NCI-H510A treated with DMSO at 0.1 percent for 48 hours (cell line): ENCODE data around the gene OR5K1.

Source experiments
- DNase-seq: peaks from one replicate; lab custom pipeline; 2025; lab: John Stamatoyannopoulos, UW

Gene OR5K1

DNA sequence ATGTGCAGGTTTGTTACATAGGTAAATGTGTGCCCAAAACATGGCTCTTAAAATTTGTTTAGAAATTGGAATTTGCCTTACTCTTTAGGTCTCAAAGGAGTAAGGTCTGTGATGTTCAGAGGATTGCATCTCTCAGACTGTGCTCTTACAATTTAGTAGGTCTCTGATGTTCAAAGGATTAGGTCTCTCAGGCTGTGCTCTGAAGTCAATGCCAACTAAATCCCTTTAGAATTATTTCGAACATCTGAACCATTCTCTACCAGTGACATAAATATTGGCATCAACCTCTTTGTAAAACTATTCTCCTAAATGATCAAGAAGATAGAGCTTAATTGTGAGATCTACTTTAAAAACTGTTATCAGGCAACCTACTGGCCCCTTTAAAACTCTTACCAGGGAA is at the start of gene OR5K1:
Gene OR5K1 (plus strand): TSS at position 301 of the 400 bp plus-strand sequence. CDS start 6,376 bp downstream, outside the sequence.
- no peak for DNase-seq

DNA sequence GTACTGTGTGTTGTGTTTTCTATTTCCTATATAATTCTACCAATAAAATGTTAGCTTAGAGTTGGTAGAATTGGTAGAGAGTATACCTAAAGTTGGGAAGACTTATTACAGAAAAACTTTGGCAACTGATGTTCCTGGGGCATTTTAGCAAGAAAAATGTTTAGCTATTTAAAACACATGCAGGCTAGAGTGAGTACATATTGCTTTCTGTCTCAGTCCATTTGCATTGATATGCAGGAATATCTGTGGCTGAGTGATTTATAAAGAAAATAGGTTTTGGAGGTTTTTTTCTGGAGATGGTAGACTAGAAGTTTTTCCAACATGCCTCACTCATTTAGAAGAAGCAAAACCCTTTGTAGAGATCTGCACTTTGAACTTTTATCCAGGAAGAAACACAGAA is 30.4 kb upstream of the OR5K1 start:
- DNase-seq = no peak

DNA sequence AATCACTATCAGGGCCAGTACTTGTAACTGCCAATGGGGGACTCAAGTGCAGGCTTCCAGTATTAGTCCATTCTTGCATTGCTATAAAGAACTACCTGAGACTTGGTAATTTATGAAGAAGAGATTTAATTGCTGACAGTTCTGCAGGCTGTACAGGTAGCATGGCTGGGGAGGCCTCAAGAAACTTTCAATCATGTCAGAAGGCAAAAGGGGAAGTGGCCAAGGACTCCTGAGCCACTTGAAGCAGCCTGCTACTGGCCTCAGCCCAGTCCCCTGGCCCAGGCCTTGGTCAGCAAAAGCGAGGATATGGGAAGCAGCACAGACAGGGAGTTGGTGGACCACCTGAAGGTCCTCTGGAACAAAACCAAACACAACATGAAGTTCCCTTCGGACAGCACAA is 29.2 kb upstream of the OR5K1 start:
- DNase-seq = no peak

DNA sequence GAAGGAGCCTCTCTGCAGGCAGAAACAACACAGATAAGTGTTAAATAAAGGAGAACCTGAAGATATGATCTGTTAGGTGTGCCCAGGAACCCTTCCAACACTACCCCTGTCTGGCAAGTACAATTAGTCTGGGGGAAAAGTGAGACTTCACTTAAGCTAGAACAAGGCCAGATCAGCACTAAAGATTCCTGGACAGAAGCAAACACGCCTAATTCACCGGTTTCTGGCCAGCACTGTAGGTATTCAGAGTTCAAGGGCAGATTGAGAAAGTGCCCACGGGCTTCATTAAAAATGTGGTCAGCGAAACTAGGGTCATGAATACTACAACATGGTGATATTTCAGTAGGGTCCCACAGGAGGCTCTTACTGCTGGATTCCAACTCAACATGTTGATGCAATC is 28.6 kb upstream of the OR5K1 start:
- no peak for DNase-seq

DNA sequence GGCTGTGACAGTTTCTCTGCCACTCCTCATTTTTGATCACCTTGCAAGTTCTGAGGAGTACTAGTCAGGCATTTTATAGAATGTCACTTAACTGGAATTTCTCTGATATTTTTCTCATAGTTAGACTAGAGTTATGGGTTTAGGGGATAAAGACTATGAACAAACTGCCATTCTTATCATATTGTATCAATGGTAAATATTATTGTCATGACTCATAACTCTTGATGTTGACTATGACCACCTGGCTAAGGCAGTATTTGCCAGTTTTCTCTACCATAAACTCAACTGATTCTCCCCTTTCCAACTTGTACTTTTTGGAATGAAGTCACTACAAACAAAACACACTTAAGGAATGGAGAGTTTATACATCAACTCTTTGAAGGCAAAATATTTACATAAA is 22.7 kb upstream of the OR5K1 start:
- no peak for DNase-seq

DNA sequence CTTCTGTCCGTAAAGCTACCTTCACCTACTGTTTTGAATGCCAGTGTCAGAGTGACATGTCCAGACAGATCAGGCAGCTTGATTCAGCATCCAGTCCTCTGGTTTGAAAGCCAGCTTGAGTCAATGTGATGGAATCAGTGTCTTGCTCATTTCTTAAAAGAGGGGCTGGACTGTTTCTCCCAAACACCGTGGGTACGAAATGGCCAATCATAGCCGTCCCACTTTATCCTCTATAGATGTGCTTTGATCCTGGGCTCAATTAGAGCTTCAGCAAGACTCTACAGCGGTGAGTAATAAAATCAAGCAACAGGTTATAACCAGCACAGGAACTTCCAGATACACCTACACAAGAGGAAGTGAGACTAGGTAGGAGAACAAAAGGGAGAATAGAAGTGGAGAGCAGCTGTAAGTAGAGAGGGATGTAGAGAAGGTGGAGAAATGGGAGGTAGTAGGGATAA is 17.0 kb upstream of the OR5K1 start:
- no peak for DNase-seq

DNA sequence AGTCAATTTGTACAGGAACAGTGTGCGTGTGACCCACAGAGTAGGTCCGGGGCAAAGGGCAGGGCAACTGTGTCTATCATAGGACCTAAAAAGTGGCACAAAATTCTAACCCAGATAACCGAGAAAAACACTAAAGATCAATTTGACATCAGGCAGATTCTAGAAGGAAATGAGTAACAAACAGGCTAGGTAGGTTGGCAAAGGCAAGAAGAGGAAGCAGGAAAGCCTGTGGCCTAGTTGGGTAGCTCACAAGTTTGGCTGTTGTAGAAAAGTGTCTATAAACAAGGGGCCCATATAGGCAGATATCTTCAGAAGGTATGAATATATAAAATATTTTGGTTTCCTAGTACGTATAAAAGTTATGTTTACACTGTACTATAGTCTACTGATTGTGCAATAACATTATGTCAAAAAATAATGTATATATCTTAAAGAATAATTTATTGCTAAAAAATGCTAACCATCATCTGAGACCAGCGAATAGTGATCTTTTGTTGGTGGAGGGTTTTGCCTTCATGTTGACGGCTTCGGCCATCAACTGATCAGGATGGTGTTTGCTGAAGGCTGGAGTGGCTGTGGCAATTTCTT is 13.3 kb upstream of the OR5K1 start:
- DNase-seq = no peak

DNA sequence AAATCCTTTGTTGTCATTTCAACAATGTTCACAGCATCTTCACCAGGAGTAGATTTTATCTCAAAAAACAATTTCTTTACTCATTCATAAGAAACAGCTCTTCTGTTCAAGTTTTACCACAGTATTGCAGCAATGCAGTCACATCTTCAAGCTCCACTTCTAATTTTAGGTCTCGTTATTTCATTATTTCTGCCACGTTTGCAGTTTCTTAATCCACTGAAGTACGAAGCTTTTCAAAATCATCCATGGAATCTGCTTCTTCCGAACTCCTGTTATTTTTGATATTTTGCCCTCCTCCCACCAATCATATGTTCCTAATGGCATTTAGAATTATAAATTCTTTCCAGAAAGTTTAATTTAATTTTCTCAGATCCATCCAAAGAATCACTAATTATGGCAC is 12.6 kb upstream of the OR5K1 start:
- DNase-seq = no peak

DNA sequence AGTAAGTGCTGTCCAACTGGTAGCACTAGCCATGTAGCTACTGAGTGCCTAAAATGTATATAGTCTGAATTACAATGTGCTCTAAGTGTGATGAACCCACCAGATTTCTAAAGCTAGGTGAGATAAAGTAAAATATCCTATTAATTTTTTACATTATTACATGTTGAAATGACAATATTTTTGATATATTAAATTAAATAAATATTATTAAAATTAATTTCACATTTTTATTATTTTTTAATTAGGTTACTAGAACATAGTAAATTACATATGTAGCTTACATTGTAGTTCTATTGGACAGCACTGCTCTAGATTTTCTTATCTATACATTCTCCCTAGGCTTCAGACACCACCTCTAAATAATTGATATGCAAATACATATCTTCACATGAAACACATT is 9.2 kb upstream of the OR5K1 start:
- DNase-seq = no peak

DNA sequence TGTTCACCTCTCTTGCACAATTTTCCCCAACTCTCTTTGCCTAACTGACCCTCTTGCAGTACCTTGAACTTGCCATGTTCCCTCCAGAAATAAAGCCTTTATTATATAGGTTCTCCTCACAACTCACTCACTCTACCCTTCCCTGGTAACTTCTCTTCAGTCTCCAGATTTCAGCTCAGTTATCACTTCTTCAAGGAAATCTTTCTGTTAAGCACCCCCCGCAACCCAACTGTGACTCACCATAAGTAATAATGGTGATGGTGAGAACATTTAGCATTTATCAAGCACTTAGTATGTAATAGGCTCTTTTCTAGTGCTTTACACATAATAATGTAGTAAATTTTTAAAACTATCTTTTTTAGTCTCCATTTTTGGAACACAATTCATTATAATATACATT is 8.1 kb upstream of the OR5K1 start:
- DNase-seq = no peak

DNA sequence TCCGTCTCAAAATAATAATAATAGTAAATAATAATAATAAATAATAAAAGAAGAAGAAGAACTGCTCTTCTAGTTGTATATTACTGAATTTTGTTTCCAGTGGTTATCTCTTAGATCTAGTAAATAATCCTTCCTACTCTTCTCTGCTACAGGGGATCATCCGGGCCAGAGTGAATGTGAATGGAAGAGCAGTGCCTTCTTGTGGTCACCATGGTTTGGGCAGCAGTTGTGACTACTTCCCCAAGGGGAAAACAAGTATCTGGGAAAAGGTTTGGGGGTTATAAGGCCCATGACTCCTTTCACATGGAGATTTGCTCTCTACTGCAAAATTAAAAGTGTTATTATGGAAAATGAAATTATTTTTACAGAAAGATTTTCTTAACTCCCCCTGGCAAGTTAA is 5.5 kb upstream of the OR5K1 start:
- DNase-seq = no peak

DNA sequence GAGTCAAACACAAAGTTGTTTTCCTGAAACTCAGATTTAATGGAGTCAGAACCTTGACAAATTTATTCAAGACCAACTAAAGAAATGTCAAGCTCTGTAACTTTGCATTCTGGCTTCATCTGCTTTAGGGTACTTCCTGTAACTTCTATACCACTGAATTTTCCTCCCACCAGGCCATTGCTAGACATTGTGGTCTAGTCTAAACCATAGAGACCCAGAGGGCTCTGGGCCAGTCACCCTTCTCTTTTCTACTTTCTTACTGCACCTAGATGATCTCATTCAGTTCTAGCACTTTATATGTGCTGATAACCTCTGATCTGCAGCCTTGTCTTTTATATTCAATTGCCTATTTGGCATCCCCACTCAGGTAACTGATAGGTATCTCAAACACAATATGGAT is 2.8 kb upstream of the OR5K1 start:
- DNase-seq = no peak

DNA sequence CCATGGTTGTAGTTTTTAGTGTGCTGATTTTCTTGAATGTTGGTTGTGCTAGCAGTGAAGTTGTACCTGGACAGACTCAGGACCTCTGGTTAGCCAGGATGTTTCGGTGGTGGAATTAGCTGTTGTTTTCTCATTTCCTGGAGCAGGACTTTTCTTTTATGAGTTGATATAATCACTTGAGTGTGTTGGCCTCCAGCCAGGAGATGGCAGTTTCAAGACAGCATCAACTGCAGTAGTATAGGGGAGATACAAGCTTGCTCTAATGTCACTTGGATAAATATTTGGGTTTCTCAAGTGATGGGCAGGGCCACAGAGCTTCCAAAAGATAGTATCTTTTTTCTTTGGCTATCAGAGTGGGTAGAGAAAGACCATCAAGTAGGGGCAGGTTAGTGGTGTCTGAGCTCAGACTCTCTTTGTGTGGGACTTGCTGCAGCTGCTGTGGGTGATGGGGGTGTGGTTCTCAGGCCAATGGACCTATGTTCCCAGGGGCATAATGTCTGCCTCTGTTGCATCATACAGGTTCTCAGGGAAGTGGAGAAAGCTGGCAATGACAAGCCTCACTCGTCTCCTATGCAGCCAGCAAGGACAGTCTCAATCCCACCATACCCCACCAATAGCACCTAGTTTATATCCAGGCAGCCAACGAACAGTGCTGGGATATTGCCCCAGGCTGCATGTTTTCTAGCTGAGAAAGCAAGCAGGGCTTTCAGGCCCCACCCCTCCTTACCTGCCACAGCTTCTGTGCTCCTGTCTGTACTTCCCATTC is 19.9 kb downstream of the OR5K1 start:
- DNase-seq = no peak

DNA sequence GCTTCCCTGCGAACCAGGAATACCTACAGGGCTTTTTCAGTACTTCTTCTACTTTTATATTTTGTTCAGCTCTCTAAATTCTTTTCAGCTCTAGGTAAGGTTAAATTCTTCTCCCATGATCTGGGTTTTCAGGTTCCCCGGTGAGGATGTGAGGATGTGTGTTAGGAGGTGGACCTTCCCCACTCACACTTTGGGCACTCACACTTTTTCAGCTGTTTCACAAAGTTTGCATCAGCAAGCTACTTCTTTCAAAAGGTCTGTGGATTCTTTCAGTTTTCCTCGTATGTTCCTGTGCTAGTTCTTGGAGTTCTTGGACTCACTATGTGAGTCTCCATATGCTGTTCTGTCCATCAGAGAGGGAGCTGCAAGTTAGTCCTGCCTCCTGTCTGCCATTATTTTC is 20.6 kb downstream of the OR5K1 start:
- DNase-seq = no peak

DNA sequence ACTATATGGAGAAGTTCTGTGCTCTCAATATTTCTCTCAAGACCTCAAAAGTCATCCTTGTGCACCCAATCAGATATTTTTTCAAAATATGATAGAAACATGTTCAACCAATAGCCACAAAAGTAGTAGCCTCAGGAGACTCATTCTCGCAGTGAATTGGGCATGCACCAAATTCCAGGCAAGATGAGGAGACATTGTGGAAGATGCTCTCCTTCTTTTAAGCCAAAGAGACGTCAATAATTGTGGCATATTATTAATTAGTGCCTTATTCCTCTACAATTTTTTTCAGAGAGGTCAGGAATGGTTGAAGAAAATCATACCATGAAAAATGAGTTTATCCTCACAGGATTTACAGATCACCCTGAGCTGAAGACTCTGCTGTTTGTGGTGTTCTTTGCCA is 34.4 kb downstream of the OR5K1 start, which contains the start of gene OR5K2:
Gene OR5K2 (plus strand): TSS at position 301 of the 400 bp plus-strand sequence. CDS start 0 bp downstream, at position 301.
- DNase-seq = no peak

DNA sequence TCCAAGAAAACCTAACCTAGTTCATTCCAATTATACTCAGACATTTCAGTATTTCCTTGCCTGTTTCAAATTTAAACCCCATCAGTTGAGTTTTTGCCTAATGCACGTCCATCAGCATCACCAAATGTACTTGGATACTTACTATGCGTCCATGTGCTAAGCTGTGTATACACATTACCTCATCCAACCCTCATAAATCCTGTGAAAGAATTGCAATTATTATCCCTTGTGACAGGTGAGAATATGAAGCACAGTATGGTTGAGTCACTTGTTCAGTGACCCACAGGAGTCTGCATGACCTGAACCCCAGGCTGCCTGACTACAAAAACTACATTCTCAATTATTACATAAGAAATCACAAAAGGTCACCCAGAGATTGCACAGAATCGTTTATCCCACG is 37.0 kb downstream of the OR5K1 start:
- no peak for DNase-seq

DNA sequence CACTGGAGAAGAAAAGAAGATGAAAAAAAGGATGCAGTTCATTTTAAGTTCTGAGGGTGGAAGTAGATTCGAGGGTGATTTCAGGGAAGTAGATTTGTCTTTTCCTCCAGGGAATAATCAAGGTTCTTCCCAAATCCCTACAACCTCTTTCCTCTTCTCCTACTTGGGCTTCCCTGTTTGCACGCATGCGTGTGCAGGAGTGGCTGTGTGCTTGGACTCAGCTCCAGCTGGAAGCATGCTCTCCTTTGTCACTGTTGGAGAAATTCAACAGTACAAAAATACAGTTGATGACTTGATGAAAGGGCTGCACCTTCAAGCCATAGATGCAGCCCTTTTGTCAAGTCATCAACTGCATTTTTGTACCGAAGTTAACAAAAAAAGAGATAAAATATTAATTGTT is 38.3 kb downstream of the OR5K1 start:
- no peak for DNase-seq

DNA sequence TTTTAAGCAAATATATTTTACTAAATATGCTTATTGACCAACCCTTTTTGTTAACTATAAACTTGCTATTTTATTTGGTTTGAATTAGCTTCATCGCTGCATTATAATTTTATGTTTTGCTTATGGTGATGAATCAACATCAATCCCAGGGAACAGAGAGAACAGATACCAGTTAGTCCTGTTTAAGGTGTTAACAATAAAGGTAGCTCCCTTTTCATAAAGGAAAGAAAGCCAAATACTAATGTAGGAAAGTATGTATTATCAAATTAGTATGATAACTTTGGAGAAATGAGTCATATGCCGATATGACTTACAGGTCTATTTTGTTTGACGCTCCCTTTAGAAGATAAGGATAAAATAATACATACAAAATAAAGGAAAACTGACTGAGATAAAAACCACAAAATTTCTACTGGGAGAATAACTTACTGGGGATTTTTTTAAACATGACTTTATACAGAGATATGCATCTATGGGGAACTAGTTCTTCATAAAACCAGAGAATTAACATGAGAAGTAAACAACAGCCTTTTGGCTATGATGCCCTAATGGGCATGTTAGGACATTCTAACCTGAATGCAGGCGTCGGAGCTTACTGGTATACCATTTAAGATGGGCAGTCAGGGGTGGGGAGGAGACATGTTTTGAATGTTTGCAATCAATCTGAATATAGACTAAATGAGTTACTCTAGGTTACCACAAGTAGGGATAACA is 39.0 kb downstream of the OR5K1 start:
- DNase-seq = no peak

DNA sequence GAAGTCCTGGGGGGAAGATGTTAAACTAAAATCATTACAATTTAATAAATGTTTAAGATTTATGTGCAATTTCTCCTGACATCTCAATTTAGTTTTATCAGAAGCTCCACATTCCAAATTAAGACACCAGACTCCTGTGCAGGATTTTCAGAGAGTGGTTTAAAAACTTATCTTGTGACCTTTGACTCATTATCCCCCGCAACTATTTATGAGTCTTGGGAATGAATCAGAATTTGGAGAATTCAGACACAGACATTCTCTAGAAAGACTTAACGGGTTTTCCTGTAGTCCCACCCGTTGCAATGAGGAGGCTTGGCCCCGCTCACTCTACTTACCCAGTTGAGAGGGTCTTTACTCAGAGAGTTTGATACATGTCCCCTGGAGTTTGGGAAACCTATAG is 41.5 kb downstream of the OR5K1 start:
- no peak for DNase-seq

DNA sequence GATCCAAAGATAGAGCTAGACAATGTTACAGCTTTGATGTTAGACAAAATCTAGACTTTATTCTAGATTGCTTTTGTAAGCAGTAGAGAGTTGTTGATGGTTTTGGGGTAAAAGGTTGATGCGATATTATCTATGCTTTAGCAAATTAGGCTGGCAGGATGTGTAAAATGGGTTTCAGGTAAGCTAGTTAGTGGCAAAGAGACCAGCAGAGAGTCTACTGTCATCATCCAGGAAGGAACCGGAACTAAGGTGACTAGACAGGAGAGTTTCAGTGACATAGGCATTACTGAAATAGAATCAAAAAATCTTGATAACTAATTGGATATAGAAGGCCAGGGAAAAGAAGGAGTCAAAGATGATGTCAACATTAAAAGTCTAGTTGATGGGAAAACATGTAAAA is 45.6 kb downstream of the OR5K1 start:
- DNase-seq = no peak

DNA sequence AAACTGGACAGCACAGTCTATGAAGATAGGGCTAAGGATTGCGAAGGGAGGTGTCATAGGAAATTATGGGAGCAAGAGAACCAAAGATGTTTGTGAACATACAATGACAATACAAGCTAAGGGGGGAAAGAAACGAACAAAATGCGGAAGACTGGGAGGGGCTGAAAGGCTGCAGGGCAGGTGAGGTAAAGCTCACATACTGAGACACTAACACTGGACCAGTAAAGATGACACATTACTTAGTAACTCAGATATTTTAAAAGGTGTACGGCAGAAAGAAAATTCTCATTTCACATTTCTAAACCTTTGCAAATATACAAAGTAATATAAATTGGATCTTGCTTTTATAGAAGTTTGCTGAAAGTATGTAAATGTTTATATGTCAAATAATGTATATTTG is 49.6 kb downstream of the OR5K1 start:
- DNase-seq = no peak

DNA sequence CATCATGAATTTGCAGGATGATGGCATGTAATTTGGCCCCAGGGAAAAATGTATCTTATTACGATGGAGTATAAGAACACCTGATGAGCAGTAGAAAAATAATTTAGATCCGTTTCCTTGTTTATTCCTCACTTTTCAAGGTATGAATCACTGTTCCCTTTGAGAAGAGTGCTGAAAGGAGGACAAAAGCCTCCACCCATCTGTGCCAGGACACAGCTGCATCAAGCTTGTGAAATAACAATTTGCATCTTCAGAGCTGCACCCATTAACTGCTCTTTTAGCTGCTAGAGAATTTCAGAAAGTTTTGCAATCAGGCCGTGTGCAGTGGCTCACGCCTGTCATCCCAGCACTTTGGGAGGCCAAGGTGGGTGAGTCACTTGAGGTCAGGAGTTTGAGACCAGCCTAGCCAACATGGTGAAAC is 50.1 kb downstream of the OR5K1 start:
- DNase-seq = no peak

DNA sequence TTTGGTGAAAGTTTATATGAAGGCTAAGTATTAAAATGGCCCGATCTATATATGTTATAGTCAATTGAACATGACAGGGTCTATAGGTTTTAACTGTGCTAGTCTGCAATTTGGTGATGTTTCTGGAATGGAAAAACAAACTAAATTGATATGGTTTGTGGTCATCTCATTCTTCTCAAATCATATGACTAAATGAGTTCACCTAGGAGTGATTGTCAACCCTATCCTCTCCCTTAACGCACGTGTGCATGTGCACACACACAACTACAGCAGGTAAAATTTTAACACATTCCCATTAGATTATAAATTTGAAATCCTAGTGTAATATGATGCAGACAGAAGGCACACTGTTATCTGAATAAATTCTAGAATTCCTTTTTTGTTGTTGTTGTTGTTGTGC is 50.7 kb downstream of the OR5K1 start:
- DNase-seq = no peak
